WI38 (cell line): ENCODE data around the gene SLC6A13.

Source experiments
- H3K4me3 ChIP-seq: 2 replicates; pipeline ENCODE4 v1.5.1; 2011; ENCODE audit warnings: low read depth, mild to moderate bottlenecking, control low read depth, low read length
- TF ChIP-seq, protein P1 (sequence below): IDR thresholded peaks from 2 replicates; pipeline ENCODE4 v1.5.1; 2012; ENCODE audit warnings: low read depth, mild to moderate bottlenecking, control low read depth, low read length

Gene SLC6A13

DNA sequence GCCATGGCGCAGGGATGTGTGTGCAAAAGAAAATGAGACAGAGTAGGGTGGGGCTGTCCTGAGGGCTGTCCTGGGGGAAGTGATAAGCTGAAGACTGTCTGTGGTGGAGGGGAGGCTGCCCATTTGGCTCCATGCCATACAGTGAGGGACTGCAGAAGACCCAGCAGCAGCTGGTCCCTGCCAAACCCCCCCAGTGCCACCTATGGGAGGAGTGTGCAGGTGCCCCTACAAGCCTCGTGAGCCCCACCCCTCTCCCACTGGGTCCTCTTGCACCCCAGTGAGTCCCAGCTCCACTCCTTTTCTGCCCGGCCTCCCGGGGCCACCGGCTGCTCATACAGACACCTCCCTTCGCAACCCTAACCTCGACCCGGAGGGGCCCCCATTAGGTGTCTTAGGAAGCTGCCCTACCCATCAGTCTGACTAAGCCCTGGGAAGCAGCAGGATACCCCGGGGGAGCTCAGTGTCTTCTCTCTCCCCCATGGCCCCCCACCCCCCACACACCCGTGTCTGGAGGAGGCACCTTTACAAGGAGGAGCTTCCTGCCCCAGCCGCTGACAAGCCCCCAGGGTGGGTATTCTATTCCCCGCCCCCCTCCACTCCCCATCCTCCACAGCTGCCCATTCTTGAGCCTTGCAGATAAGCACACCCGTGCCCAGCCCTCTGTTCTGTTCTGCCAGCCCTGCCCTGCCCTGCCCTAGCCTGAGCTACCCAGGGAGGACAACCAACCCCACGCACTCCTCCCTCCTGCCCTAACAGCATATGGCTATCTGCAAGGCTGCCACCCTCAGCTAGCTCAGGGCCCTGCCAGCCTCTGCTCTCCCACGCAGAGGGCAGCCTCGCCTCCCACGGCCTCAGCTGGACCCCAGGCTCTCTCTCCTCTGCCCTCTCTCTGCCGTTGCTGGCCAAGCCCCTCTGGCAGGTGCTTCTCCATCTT, 90.6 kb downstream of the SLC6A13 start:
- TF ChIP-seq, protein P1, sequence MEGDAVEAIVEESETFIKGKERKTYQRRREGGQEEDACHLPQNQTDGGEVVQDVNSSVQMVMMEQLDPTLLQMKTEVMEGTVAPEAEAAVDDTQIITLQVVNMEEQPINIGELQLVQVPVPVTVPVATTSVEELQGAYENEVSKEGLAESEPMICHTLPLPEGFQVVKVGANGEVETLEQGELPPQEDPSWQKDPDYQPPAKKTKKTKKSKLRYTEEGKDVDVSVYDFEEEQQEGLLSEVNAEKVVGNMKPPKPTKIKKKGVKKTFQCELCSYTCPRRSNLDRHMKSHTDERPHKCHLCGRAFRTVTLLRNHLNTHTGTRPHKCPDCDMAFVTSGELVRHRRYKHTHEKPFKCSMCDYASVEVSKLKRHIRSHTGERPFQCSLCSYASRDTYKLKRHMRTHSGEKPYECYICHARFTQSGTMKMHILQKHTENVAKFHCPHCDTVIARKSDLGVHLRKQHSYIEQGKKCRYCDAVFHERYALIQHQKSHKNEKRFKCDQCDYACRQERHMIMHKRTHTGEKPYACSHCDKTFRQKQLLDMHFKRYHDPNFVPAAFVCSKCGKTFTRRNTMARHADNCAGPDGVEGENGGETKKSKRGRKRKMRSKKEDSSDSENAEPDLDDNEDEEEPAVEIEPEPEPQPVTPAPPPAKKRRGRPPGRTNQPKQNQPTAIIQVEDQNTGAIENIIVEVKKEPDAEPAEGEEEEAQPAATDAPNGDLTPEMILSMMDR, result no peak
- no peak overlapping the region for H3K4me3 ChIP-seq

DNA sequence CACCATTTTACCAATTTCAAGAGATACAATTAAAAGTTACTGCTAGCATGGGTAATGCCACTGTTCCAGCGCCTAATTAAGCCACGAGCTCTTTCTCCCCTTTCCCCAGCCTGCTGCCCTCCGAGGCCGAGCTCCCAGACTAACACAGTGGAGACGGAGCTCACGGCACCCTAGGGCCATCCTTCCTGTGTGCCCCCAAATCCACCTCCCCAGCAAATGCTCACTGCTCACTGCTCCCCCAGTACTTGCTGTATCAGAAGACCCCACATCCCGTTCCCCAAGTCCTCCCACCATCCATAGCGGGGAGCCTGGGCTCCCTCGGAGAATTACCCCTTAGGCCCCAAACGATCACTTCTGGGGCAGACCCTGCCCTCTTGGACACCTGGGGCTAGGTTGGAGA, 91.4 kb downstream of the SLC6A13 start:
- TF ChIP-seq, protein P1, result no peak
- H3K4me3 ChIP-seq, result no peak overlapping the region
